ENCODE data around the gene MYO9A. TPM values are rescaled to one million over a fixed set of nuclear protein-coding genes. Genes with fewer than 3 reads are reported as not detected.

The MYO9A gene
- total RNA-seq, 1 donor from 2014 or later = 50.6 TPM

DNA sequence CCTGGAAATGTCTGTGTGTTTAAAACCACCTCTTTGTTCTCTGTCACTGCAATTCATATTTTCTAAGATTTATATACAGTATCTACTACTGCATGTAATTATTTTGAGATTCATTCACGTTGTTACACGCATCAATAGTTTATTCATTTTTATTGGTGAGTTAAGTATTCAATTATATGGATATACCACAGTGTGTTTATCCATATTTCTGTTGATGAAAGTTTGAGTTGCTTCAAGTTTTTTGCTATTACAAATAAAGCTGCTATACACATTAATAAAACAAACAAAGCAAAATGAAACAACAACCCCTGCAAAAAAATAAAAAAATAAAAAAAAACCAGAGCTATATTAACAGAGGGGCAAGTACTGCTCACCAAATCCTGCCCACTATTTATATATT is 185.3 kb downstream of the MYO9A start:
- peaks cover 28% of the 10 kb centered on the region for H3K9me3 Mint-ChIP-seq
- no peak for ATAC-seq (ENCODE audit: low read depth)
- no peak overlapping the region for H3K27ac Mint-ChIP-seq
- ChIA-PET CTCF (no interaction called here), POLR2A (no interaction called here)
- no peak overlapping the region for H3K4me3 Mint-ChIP-seq
- peaks cover 74% of the 10 kb centered on the region for H3K36me3 Mint-ChIP-seq (ENCODE audit: low read depth)
- intact Hi-C loops (cut with micrococcal nuclease) = no loop called here
- no peaks in the 10 kb centered on the region for H3K4me1 Mint-ChIP-seq
- TF ChIP-seq CTCF (IDR thresholded peaks at IDR 0.05) = no peak
- no peaks in the 10 kb centered on the region for H3K27me3 Mint-ChIP-seq
- DNase-seq = no peak

- intact Hi-C loops (cut with micrococcal nuclease) = no loop called here
- DNase-seq = no peak
- no peak for TF ChIP-seq CTCF (IDR thresholded peaks at IDR 0.05)
- Mint-ChIP-seq H3K4me3 (no peak overlapping the region), H3K27ac (no peak overlapping the region), H3K27me3 (no peaks in the 10 kb centered on the region), H3K4me1 (no peaks in the 10 kb centered on the region), H3K9me3 (peaks cover 28% of the 10 kb centered on the region), H3K36me3 (ENCODE audit: low read depth) (peaks cover 66% of the 10 kb centered on the region)
- CTCF ChIA-PET = no interaction called here
- POLR2A ChIA-PET = no interaction called here
- no peak for ATAC-seq (ENCODE audit: low read depth)
These were observed 186.7 kb downstream of the MYO9A start for GRCh38 chr15:71931261-71931660.

DNA sequence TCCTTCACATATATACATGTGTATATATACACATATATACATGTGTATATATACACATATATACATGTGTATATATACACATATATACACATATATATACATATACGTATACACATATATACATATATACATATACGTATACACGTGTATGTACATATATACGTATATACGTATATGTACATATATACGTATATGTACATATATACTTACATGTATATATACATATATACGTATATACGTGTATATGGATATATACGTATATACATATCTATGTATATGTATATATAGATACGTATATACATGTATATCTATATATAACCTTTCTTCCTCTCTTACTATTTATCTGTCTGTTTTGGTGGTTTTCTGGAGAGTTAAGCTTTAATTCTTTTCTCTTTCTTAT is 192.8 kb downstream of the MYO9A start:
- H3K27ac Mint-ChIP-seq = no peak overlapping the region
- peaks cover 4% of the 10 kb centered on the region for H3K9me3 Mint-ChIP-seq
- H3K4me1 Mint-ChIP-seq = no peaks in the 10 kb centered on the region
- ChIA-PET CTCF (no interaction called here), POLR2A (no interaction called here)
- DNase-seq (no peak), ATAC-seq (ENCODE audit: low read depth) (no peak)
- intact Hi-C loops (cut with micrococcal nuclease) = no loop called here
- H3K27me3 Mint-ChIP-seq = no peaks in the 10 kb centered on the region
- H3K36me3 Mint-ChIP-seq (ENCODE audit: low read depth) = peaks cover 11% of the 10 kb centered on the region
- TF ChIP-seq CTCF (IDR thresholded peaks at IDR 0.05) = no peak
- H3K4me3 Mint-ChIP-seq = no peak overlapping the region

- no peak overlapping the region for H3K27ac Mint-ChIP-seq
- H3K4me3 Mint-ChIP-seq = no peak overlapping the region
- no peaks in the 10 kb centered on the region for H3K9me3 Mint-ChIP-seq
- DNase-seq (no peak), ATAC-seq (ENCODE audit: low read depth) (no peak)
- TF ChIP-seq CTCF (IDR thresholded peaks at IDR 0.05) = no peak
- H3K27me3 Mint-ChIP-seq = no peaks in the 10 kb centered on the region
- CTCF ChIA-PET = no interaction called here
- intact Hi-C loops (cut with micrococcal nuclease) = no loop called here
- POLR2A ChIA-PET = no interaction called here
- peaks cover 7% of the 10 kb centered on the region for H3K36me3 Mint-ChIP-seq (ENCODE audit: low read depth)
- H3K4me1 Mint-ChIP-seq = no peaks in the 10 kb centered on the region
These were observed 196.8 kb downstream of the MYO9A start for GRCh38 chr15:71921191-71921590.

GRCh38 chr15:71920573-71920972 is 197.4 kb downstream of the MYO9A start:
- CTCF ChIA-PET = no interaction called here
- ATAC-seq (ENCODE audit: low read depth) (no peak), DNase-seq (no peak)
- H3K4me1 Mint-ChIP-seq = no peaks in the 10 kb centered on the region
- H3K4me3 Mint-ChIP-seq = no peak overlapping the region
- no peaks in the 10 kb centered on the region for H3K27me3 Mint-ChIP-seq
- H3K27ac Mint-ChIP-seq = no peak overlapping the region
- H3K9me3 Mint-ChIP-seq = no peaks in the 10 kb centered on the region
- intact Hi-C loops (cut with micrococcal nuclease) = no loop called here
- peaks cover 12% of the 10 kb centered on the region for H3K36me3 Mint-ChIP-seq (ENCODE audit: low read depth)
- no peak for TF ChIP-seq CTCF (IDR thresholded peaks at IDR 0.05)
- POLR2A ChIA-PET = no interaction called here
